HL-60/S4 treated with phorbol 12-myristate 13-acetate at 8.2 ng/mL for 4 days and 3 days (cell line): ENCODE measurements around the gene CDIP1.

Experiments used
- in situ Hi-C: fragments of 300-500 bp; cut with MboI; formaldehyde crosslinking; loops from 2 replicates; pipeline ENCODE4 v1.15.0; 2022; ENCODE audit warnings: low sequenced_read_pairs

The CDIP1 gene

DNA sequence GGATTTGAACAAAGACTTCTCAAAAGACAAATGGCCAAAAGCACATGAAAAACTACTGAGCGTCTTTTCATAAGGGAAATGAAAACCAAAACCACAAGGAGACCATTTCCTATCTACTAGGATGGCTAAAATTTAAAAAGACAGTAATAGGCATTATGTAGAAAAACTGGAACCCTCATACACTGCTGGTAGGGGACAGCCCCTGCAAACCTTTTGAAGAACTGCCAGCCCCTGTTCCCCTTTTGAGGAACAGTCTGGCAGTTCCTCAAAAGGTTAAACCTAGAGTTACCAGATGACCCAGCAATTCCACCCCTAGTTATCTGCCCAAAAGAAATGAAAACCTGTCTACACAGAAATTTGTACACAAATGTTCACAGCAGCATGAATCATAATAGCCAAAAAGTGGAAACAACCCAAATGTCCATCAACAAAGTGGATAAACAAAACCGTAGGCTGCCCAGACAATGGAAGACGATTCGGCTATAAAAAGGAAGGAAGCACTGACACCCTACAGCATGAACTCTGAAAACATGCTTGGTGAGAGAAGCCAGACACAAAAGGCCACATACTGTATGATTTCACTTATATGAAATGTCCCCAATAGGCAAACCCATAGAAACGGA, 22.9 kb downstream of the CDIP1 start:
- in situ Hi-C loops: no loop called here

DNA sequence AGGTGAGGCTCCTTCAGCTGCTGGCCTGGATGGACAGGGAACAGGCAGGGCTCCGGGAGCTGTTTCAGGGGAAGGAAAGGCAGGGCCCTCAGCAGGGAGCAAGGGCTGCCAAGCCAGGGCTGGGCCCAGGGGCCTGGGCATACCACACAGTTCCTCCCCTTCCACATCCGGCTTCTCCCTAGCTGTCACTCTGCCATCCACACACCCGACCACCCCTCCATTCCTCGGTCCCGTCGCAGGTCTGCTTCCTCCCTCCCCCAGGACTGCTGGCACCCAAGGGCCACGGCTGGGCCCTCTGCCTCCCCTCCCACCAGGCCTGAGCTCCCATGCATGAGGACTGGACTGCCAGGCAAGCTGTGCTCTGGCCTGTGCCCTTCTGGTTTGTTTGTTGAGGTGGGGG, 24.0 kb downstream of the CDIP1 start:
- in situ Hi-C loops: no loop called here

DNA sequence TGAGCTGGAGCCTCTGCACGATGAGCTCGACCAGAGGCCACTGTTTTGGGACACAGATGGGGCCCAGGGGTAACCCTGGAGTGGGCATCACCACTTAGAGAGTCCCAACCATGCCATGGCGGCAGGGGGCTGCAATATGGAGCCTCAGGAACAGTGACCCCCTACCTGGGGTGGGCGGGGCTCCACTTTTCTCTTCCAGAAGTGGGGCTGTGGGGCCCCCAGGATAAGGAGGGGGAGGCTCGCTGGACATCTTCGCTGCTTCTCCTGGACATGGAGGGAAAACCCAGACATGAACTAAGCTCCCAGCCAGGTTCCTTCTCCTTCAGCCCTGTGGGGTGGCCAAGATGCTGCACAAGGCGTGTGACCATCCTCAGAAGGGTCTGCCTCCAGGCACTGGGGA, 24.7 kb downstream of the CDIP1 start:
- in situ Hi-C loops: no loop called here

DNA sequence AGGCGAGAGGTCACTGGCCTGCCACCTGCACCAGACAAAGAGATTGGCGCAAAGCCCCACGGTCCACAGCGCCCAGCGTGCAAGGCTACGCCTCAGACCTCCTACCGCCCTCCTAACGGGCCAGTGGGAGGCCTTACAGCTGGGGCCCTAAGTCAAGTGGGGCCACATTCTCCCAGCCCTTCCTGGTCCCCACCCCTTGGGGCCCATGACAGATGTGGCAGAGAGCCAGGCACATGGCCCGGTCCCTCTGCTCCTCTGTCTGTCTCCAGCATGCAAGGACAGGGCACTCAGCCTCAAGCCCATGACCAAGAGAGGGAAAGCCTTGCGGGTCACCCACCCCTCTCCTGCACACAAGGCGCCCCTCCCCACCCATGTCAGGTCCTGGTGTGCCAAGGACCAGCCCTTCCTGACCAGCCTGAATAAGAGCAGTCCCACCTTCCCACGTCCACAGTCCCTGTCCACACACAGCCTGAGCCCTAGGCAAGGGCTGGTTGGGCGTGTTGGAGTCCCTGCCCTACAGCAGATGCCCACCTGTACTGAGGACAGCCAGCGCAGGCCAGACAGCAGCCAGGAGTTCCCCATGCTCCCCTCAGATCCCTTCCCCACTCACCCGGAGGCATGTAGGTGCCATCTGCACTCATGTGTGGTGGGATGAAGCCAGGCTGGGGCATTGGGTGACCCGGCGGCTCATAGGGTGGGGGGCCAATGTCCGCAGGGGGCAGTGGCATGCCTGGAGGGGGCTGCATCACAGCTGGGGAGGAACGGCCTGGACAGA, 25.3 kb downstream of the CDIP1 start:
- in situ Hi-C loops: no loop called here

DNA sequence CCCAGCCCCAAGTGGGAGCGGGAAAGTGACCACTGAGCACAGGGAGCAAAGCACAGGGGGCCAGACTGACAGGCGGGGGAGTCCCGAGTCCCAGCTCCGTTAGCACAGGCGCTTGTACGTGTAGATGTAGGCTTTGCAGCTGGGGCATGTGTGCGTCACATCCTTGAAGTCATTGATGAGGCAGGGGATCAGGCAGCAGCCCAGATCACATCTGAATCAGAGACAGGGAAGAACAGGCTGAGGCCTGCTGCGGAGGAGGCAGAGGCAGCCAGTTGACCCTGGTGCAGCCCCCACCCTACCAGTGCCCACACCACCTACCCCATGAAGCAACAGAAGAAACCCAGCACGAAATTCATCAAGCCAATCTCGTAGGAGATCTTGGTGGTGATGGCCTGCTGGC, 26.1 kb downstream of the CDIP1 start:
- in situ Hi-C loops: no loop called here

DNA sequence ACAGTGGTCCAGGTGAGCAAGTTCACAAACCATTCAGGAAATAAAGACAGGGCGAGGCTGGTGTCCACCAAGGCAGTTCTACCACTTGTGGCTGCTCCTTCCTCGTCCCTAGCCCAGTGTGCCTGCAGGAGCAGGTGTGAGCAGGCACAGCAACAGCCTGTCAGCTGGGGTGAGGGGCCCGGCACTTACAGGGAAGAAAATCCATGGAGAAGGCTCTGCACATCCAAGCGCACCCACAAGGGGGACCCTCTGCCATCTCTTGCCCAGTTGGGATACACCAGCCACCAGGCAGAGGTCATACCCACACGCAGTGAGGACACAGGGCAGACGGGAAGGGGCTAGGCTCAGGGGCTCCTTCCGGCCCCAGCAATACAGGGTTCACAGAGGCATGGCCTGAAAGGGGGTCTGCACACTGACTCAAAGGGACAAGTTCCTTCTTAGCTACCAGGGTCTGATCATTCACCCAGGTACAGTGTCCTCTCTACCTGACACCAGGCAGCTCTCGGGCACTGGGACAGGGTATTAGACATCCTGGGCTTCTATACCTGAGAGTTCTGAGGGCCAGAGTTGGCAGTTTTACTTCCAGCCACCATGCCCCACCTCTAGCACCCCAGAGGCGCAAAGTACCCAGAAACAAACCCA, 27.0 kb downstream of the CDIP1 start:
- in situ Hi-C loops: no loop called here

DNA sequence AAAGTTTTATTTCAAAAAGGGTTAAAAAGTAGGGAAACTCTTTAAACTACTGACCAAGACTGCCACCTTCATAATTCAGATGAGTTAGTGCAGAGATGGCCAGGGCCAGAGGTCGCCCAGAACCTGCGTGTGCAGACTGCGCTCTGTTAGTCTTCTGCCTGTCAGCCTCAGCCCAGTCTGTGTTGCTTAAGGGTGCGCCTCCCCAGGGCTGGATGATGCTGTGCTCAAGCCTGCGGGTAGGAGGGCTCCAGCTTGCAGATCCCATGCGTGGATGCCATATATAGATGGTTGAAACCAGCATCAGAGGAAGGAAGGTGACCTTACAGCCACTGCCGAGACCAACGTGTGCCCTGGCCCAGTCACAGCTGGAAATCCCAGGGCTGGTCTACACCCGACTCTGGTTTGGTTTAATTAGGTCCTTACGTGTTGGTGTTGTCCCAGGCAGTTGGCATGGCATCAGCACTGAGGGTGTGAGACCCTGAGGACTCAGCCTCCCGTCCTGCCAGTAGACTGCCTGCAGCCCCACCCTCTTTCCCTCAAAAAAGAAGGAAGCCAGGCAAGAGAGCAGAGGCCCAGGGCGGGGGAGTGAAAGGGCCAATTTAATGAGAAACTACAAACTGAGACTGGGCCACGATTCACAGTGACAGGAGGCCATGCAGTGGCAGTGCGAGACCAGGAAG, 27.7 kb downstream of the CDIP1 start:
- in situ Hi-C loops: no loop called here

DNA sequence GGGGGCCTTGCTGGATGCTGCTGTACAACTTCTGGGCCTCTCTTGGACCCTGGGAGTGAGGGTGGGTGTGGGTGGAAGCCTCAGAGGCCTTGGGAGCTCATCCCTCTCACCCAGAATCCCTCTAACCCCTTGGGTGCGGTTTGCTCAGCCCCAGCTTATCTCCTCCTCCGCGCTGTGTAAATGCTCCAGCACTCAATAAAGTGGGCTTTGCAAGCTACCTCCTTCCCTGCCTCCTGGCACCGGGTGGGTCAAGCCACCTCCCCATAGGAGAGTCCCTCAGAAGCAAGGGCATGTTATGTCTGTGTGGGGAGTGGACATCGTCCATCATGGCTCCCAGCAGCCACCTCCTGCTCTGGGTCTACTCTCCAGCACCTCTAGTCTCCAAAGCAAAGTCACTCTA, 28.4 kb downstream of the CDIP1 start:
- in situ Hi-C loops: no loop called here

DNA sequence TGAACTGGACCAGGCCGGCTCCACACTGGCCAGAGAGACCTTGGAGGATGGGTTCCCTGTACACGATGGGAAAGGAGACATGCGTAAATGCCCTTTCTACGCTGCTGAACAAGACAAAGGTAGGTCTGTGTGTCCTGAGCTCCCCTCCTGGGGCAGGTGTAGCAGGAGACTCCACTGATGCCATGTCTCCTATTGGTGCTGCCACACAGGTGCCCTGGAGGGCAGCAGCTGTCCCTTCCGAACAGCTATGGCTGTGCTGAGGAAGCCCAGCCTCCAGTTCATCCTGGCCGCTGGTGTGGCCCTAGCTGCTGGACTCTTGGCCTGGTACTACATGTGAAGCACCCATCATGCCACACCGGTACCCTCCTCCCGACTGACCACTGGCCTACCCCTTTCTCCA, 29.2 kb downstream of the CDIP1 start:
- in situ Hi-C loops: no loop called here

DNA sequence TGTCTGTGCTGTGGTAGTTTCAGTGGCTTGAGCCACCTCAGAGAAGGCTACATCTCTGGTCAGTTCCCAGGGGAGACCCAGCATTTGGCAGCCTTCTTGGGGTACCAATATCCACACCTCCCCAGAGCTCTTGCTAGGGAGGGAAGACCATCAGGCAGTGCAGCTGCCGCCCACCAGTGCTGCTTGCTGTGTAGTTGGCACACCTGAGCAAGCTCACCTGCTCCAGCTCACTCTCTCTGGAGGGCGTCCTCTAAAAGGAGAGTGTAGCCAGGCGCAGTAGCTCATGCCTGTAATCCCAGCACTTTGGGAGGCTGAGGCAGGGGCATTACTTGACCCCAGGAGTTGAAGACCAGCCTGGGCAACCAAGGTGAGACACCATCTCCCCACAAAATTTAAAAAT, 29.8 kb downstream of the CDIP1 start:
- in situ Hi-C loops: no loop called here

DNA sequence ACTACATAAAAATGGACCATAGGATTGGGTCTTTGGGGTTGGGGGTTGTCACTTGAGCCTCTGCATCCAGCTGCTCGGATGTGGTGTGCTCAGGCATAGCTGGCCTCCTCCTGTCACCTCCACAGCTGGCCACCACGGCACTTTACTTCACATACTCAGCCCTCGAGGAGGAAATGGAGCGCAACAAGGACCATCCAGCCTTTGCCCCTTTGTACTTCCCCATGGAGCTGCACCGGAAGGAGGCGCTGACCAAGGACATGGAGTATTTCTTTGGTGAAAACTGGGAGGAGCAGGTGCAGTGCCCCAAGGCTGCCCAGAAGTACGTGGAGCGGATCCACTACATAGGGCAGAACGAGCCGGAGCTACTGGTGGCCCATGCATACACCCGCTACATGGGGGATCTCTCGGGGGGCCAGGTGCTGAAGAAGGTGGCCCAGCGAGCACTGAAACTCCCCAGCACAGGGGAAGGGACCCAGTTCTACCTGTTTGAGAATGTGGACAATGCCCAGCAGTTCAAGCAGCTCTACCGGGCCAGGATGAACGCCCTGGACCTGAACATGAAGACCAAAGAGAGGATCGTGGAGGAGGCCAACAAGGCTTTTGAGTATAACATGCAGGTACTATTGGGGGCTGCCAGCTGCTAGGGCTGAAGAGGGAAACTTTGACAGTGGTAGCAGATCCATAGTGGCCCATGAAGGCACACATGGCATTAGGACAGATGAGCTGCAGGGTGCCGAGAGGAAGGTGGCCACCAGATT, 30.8 kb downstream of the CDIP1 start:
- in situ Hi-C loops: no loop called here

DNA sequence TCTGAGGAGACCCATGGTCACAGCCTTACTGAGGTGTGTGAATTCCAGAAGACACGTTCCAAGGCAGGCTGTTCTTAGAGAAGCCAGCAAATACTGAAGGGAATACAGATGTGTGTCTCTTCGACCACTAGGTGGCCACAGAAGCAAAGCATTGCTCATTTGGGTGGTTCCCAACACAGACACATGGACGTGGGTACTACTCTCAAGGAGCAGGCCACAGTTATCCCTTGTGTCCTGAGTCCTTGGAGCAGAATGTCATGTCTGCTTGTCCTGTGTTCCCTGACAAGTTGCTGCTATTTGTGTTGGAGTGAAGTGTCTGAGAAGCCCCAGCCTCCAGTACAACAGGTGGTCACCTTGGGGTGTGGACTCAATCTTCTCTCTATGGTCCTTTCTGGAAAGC, 32.1 kb downstream of the CDIP1 start:
- in situ Hi-C loops: no loop called here

DNA sequence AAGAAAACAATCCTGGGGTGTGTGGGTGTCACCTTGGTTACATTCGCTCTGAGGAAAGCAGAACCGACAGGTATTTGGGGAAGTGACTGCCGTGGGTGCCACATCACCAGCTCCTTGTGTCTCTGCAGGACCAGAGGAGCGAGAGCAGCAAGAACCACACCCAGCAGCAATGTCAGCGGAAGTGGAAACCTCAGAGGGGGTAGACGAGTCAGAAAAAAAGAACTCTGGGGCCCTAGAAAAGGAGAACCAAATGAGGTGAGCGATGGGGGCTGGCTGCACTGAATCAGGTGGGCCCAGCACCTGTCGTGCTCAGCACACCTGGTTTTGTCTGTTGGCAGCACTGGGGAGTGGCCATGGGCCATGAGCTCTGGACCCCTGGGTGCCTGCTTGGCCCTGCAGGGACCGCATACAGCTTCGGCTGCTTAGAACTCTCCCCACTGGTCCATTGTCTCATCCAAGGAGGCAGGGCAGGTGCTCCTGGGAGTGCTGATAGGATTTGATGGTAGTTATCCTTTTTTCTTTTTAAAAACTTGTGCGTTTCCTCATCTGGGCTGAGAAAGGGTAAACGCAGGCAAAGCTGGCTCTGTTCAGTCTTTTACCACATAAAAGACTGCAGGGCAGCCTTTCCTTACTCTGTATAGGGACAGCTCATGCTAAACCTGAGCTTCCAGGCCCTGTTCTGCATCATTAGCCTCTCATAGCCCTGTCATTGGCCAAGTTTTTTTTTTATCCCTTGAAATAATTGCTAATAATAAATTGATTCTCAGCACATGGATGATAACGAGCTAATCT, 33.0 kb downstream of the CDIP1 start:
- in situ Hi-C loops: no loop called here

DNA sequence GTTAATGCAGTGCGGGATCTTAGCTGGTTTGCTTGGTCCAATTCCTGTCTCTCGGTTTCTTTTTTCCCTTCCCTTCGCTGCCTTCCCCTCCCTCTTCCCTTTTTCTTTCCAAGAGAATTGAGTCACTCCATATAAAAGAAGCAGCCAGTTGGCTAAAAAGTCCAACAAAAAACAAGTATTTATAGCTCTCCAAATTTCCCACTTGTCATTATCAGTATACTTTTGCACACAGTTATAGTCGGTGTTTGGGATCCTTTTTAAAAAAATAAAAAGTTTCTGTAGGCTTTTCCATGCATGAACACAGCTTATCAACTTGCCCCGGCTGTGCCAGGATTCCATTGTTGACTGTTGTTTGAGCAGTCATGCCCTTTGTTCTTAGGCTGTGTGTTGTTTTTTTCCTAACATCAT, 37.5 kb downstream of the CDIP1 start:
- in situ Hi-C loops: no loop called here

DNA sequence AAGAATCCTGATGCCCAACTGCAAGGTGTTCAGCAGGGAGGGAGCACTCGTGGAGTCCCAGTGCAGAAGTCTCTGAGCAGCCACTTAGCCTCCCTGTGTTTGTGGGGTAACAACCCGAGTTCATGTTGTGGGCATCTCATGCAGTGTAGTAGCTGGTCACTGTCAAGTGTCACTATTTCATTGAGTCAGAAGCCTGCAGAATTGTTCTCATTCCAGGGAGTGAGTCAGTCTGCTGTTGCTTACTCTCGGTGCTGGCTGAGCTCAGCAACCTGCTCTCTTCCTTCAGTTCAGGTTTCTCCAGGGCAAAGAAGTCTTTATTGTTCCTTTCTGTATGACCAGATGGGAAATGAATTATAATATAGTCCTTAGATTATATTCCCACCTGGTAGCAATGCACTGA, 38.3 kb downstream of the CDIP1 start:
- in situ Hi-C loops: no loop called here

DNA sequence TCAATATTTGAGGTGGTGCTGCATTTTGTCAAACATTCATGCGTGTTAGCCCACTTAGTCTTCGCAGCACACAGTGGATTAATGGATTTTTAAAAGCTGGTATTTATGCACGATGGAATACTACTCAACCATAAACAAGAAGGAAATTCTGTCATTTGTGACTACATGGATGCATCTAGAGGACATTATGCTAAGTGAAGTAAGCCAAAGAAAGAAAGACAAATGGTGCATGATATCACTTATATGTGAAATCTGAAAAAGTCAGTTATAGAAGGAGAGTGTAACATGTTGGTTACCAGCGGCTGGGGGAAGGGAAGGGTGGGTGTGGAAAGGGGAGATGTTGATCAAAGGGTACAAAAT, 39.4 kb downstream of the CDIP1 start:
- in situ Hi-C loops: no loop called here

DNA sequence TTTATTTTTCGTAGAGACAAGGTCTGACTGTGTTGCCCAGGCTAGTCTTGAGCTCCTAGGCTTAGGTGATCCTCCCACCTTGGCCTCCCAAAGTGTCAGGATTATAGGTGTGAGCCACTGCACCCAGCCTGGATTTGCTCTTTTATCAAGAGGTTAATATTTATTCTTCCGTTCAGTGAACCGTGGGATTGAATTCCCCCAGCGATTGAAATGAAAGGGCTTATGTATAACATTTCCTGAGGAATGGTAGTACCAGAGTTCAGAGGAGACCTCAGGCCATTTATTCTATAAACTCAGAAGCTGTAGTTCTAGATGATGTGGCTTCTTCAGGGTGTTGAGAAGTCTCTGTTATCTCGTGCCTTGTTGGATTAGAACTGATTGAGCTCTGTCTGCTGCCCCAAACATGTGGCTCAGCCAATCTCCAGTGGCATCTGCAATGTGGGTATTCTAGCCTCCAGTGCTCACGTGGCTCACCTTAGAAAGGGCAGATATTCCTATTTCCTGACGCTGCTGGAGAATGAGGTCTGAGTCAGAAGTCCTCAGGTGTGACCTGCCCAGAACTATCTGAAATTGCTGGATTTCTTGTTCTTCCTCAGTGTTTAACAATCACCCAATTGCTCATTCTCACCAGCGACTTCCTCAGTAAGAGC, 39.9 kb downstream of the CDIP1 start:
- in situ Hi-C loops: no loop called here

DNA sequence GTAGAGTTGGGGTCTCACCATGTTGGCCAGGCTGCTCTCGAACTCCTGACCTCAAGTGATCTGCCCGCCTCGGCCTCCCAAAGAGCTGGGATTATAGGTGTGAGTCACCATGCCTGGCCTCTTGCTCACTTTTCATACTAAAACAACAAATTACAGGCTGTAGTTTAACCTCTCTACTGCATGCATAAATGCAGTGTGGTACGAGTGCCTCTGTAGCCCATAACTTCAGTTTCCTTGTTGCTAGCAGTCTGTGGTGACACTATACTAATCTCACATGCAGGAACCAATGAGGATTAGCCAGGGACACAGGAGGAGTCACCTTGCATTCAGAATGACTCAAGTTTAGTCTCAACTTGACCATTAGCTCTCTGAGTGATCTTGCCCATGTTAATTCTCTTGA, 42.3 kb downstream of the CDIP1 start:
- in situ Hi-C loops: no loop called here

DNA sequence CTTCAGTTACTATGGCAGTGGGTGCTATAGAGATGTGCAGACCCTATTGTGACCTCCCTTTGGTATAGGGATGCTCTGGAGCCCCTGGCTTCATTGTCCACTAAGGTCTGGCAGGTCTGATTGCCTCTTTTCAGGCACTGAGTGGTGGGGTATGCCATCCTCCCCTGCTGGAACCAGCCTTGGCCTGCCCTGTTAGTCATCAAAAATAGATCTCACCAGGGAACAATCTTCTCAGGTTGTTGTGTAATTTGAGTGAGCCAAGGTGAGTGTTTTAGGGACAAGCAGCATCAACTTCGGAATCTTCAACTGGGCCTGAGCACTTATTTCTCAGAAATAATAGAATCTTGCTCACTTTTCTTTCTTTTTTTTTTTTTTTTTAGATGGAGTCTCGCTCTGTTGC, 42.8 kb downstream of the CDIP1 start:
- in situ Hi-C loops: no loop called here
